GM19372 (cell line): ENCODE results near the gene PPM1G.
"Not testable (repeated sequence)": the region's sequence is repeated elsewhere in the genome, so short reads cannot be mapped to it uniquely, and the experiment has no call there.

Experiments
- ATAC-seq: cut with Tn5 transposase; IDR thresholded peaks from one replicate; pipeline ENCODE4 v1.9.1; 2021; ENCODE audit warnings: mild to moderate bottlenecking, low read depth, moderate library complexity; ENCODE audit not compliant: unreplicated experiment

PPM1G gene

GRCh38 chr2:27376866-27377617 is 32.3 kb downstream of the PPM1G start:
- ATAC-seq = no peak

- ATAC-seq = no peak
These were observed 33.1 kb downstream of the PPM1G start for GRCh38 chr2:27376151-27376865.

DNA sequence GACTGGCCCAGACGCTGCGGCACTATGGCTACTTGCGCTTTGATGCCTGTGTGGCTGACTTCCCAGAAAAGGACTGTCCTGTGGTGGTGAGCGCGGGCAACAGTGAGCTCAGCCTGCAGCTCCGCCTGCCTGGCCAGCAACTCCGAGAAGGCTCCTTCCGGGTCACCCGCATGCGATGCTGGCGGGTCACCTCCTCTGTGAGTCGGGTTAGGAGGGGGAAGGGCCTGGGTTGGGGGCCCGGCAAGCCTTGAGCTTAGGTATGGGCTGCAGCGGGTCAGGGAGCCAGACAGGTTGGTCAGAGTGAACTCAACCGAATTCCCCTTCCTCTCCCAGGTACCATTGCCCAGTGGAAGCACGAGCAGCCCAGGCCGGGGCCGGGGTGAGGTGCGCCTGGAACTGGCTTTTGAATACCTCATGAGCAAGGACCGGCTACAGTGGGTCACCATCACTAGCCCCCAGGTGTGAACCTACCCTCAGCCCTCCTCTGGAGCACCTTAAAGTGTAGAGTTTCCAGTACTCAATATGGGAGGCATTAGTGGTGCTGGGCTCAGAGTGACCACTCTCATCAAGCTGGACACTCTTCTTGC is 33.8 kb downstream of the PPM1G start:
- no peak for ATAC-seq

GRCh38 chr2:27373567-27373966 is 35.8 kb downstream of the PPM1G start:
- ATAC-seq = no peak

- ATAC-seq = no peak
These were observed 36.5 kb downstream of the PPM1G start for GRCh38 chr2:27372937-27373336.

DNA sequence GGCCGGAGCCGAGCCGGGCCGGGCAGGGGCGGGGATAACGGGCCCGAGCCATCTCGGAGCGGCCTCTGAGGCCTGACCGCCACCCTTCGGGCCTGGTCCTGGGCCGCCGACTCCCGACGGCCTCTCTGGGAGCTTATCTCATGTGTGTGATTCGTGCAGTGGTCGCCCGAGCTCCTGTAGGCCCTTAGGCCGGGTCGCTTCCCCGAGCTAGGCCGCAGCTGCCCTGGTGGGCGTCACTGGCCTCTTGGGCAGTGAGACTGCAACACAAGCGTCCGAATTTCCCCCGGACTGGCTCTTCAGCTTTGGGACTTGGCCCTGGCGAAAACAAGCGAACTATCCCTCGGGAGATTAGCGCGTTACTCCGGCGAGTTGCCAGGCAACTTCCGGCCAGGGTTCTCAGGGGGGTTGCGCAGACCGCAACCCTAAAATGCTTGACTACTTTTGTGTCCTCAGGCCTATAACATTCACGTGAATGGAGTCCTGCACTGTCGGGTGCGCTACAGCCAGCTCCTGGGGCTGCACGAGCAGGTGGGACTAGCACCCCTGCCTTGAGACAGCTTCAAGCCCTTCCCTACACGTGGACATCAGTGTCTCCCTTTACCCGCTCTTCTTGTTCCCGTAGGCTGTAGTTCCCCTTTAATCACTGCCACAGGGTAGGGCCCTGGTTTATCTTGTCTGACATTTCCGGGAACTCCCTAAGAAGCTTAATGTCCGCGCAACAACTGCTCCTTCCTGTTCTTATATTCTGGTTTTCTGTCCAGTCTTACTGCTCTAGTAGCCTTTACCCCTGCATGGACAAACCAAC is 38.4 kb downstream of the PPM1G start:
- ATAC-seq = peak; percentile 25

DNA sequence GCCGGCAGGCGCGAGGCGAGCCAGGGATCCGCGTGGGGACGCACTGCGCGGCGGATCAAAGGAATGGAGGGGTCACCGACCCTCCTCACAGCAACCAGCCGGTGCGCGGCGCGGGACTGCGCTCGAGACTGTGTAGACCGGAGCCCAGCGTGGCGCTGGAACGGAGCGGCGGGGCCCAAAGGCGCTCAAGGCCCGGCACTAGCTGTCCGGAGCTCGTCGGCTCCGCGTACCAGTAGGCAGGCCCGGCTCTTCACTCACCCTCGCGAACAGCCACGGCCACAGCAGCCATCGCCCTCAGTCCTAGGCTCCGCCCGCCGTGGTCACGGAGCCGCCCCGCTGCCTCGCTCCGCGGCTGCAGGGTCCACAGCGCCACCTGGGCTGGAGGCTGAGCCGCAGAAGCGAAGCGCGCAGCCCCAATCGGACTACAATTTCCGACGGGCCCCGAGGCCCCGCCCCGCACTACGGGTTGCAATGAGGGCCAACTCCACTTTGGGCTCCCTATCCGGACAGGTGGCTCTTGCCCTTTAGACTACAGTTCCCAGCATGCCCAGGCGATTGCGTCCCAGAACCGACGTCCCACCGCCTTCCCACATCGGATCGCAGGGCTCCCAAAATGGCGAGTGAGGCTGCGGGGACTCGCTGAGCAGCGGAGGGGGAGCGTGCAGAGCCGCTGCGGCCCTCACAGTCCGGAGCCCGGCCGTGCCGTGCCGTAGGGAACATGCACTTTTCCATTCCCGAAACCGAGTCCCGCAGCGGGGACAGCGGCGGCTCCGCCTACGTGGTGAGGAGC is 39.2 kb downstream of the PPM1G start, which contains the start of the genes EIF2B4 and SNX17:
Gene EIF2B4, minus strand, starts transcription at position 313 of the 790 bp plus-strand sequence. Its CDS starts 24 bp downstream, at position 289.
Gene SNX17, plus strand, starts transcription at position 591 of the 790 bp plus-strand sequence. Its CDS starts 128 bp downstream, at position 719.
- peak; percentile 86 for ATAC-seq

DNA sequence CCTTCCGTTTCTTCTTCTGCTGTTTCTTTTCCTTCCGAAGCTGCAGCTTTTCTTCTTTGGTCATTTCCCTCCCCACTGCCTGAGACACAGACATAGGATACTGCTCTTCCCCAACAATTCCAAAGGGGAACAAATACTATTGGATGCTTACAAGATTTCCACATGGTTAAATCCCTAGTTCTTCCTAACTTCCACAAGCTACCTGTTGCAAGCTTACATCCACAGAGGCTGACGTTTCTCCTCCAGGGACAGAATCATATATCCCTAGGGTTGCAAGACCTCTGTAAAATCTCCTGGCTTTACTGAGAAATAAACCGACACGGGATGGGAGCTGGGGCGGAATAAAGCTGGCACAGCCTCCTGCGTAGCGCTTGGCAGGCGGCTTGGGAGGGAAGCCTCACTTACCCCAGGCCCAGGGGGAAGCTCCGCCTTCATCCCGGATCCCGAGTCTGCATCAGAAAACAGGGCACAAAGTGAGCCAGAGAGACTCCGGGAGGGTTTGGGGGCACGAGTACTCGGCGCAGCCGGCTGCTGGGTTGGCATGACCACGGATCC is 39.8 kb downstream of the PPM1G start:
- no peak for ATAC-seq

- ATAC-seq = no peak
These were observed 45.5 kb downstream of the PPM1G start for GRCh38 chr2:27363933-27364332.

DNA sequence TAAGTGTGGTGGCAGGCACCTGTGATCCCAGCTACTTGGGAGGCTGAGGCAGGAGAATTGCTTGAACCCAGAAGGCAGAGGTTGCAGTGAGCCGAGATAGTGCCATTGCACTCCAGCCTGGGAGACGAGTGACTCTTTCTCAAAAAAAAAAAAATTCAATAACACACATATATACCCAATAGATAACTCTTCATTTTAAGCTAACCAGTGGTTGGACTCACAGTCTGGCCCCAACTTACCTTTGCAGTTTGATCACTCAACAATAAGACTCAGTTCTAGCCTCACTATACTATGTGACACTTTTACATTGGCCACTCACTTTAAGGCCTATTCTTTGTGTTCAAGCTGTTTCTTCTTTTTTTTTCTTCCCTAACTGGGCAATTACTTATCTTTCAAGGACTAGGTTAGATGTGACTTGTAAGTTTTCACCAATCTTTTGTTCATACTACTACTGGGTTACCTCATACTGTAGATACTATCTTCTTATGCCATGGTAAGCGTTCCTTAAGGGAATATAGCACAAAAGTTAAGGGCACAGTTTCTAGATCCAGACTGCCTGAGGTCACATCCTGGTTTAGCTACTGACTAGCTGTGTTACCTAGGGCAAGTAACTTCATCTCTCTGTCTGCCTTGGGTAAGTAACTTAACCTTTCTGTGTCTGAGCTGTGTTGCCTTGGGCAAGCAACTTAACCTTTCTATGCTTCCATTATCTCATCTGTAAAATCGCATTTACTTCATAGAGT is 46.5 kb downstream of the PPM1G start:
- no peak for ATAC-seq

DNA sequence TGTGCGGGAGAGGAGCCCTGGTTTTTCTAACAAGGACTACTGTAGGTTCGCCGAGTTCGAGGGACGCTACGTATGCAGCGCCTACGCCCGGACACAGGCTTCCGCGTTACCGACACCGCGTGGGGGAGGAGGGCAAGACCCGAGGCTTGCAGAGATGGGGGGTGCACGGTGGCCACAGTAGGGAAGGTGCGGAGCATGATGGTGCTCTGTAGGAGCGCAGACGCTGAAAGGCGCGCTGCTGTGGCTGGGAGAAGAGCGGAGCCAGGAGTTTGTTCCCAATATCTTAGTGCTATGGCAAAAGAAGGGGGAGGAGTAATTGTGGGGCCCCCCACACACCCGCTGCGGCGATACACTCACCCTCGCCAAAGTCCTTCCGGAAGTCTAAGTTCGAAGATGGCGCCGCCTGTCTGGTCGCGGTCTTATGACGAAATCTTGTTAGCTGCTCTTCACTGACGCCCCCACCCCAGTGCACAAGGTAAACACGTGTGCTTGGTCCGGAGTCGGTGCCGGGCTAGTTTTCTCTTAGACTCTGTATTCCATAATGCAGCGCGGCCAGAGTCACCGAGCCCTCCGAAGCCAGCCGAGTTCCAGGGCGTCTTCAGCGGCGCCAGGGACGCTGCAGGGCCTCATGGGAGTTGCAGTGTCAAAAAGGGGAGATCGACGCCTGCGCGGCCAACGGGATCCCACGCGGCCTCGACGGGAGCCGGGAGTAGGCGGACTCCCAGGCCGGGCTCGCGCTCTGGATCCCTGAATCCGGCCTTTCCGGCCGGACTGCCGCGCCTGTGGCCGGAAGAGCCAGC is 52.8 kb downstream of the PPM1G start, which contains the start of gene GTF3C2:
Gene GTF3C2, minus strand, starts transcription at position 383 of the 800 bp plus-strand sequence. CDS start 13,210 bp downstream, outside the sequence.
- ATAC-seq = peak; percentile 84

GRCh38 chr2:27356056-27356381 is 53.4 kb downstream of the PPM1G start:
- peak; percentile 38 for ATAC-seq

DNA sequence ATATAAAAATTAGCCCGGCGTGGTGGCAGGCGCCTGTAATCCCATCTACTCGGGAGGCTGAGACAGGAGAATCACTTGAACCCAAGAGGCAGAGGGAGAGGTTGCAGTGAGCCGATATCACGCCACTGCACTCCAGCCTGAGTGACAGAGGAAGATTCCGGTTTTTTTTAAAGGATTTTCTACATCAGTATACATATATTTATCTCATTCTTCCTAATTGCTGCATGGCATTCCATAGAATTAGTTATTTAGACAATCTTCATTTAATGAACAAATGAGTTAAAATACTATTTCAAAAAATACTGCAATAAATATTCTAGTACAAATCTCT is 54.8 kb downstream of the PPM1G start:
- no peak for ATAC-seq

DNA sequence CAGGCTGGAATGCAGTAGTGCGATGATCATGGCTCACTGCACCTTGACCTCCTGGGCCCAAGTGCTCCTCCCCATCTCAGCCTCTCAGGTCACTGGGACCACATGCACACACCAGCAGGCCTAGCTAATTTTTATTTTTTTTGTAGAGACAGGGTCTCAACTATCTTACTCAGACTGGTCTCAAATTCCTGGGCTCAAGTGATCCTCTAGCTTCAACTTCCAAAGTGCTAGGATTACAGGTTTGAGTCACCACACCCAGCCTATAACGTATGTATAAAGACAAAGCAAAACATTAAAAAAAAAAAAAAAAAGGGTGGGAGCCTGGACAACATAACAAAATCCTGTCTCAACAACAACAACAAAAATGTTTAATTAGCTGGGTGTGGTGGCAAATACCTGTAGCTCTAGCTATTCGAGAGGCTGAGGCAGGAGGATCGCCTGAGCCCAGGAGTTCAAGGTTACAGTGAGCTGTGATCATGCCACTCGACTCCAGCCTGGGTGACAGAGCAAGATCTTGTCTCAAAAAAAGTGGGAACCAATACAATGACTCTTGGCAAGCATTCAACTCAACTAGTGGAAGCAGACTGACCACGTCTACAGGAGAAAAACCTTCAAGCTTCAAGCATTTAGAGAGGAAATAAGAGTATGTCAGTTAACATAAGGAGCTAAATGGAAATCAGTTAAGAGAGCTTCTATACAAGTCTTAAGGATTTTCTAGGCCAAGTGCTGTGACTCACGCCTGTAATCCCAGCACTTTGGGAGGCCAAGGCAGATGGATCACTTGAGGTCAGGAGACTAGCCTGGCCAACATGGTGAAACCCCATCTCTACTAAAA is 55.4 kb downstream of the PPM1G start:
- no peak for ATAC-seq

- not testable (repeated sequence) for ATAC-seq
These were observed 56.0 kb downstream of the PPM1G start for GRCh38 chr2:27353386-27353761.

GRCh38 chr2:27351802-27352598 is 57.4 kb downstream of the PPM1G start:
- no peak for ATAC-seq
